Large intestine (tissue), 3 donors: ENCODE data around the gene USP25. TPM values are rescaled to one million over a fixed set of nuclear protein-coding genes. Genes with fewer than 3 reads are reported as not detected.
A peak's percentile ranks its signal among the peaks of the same experiment; 100 is the strongest.

Experiments used
- DNase-seq, 2 donors: peaks; one replicate each; pipeline versions ENCODE4 v3.0.0 to v3.0.0-alpha.2; 2013
- H3K27ac ChIP-seq: one replicate; pipeline ENCODE4 v1.5.1; 2013; ENCODE audit warnings: low read length
- H3K27me3 ChIP-seq: 2 replicates; pipeline ENCODE4 v1.6.1; 2013; ENCODE audit warnings: low read length; ENCODE audit not compliant: control insufficient read depth, insufficient read depth
- H3K36me3 ChIP-seq: 2 replicates; pipeline ENCODE4 v1.6.1; 2013; ENCODE audit warnings: low read length; ENCODE audit not compliant: control insufficient read depth, insufficient read depth
- H3K4me1 ChIP-seq: one replicate; pipeline ENCODE4 v1.6.1; 2013; ENCODE audit warnings: low read length; ENCODE audit not compliant: control insufficient read depth, insufficient read depth
- H3K4me3 ChIP-seq: one replicate; pipeline ENCODE4 v1.5.1; 2013; ENCODE audit warnings: low read length
- H3K9me3 ChIP-seq: one replicate; pipeline ENCODE4 v1.6.1; 2013; ENCODE audit warnings: mild to moderate bottlenecking, low read depth, low read length, moderate library complexity; ENCODE audit not compliant: control insufficient read depth
- WGBS: methylation state at CpG from one replicate; pipeline ENCODE4 v1.1.5; 2013; ENCODE audit warnings: low lambda C conversion rate; ENCODE audit not compliant: insufficient coverage; 5-methylcytosine and 5-hydroxymethylcytosine counted together
- polyA plus RNA-seq: library from polyadenylated mRNA; unstranded; fragments of 120-200 nt; gene quantifications from one replicate; pipeline ENCODE4 v1.2.1, GENCODE V29; 2013

The USP25 gene
- polyA plus RNA-seq, 1 donor: 24.9 TPM

DNA sequence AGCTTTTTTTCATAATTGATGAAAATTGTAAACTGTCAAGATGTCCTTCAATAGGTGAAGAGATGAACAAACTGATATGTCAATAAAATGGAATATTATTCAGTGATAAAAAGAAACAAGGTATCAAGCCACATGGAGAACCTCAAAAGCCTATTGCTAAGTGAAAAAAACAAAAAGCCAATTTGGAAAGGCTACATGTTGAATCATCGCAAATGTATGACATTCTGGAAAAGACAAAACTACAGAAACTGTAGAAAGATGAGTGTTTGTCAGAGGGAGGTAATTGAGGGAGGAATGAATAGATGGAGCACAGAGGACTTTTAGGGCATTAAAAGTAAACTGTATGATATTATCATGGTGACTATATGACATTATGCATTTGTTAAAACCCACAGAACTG, 34.5 kb upstream of the USP25 start:
- WGBS: 100% methylated on average over 1 of the region's 1 CpG
- no peaks in the 10 kb centered on the region for H3K27me3 ChIP-seq
- H3K4me3 ChIP-seq: no peak overlapping the region
- no peaks in the 10 kb centered on the region for H3K36me3 ChIP-seq
- no peaks in the 10 kb centered on the region for H3K9me3 ChIP-seq
- no peak overlapping the region for H3K27ac ChIP-seq
- no peak for DNase-seq
- H3K4me1 ChIP-seq: no peaks in the 10 kb centered on the region

DNA sequence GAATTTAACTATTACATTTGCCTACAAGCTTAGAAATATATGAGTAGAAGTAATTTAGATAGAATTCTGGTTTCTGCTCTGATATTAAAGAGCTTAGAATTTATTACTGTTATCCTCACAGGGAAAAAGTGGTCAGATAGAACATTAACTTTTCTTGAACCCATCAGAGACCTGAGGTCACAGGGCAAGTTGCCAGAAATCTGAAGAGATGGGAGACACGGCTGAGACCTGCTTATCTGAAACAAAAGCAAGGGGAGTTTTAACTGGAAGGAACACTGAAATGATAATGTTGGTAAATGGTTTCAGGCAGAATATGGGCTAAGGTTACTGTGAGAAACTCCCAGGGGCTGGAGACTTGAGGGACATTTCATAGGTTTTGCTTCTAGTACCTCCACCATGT, 28.0 kb upstream of the USP25 start:
- Histone ChIP-seq H3K27ac (no peak overlapping the region), H3K4me1 (no peaks in the 10 kb centered on the region), H3K4me3 (no peak overlapping the region), H3K9me3 (no peaks in the 10 kb centered on the region), H3K36me3 (no peaks in the 10 kb centered on the region), H3K27me3 (no peaks in the 10 kb centered on the region)
- DNase-seq: no peak
- no CpG with 5 or more reads among the region's 1 CpG for WGBS

DNA sequence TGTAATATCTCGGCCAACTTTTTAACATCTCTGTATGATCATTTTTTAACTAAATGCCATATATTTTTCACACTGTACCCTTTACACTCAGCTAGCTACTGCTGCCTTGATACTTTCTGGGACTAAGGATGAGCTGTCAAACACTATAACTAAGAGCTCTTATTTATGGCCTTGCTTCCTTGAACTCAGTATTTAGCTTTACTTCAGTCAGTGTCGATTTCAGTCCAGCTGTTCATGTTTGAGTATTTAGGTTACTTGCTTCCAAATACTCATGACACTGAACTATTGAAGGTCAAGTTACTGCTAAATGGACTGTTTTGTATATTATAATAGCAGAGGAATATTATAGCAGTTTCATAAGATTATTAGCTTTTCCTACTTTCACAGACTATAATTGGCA, 25.9 kb upstream of the USP25 start:
- WGBS: 80% methylated on average over 1 of the region's 2 CpGs
- DNase-seq: no peak
- no peaks in the 10 kb centered on the region for H3K9me3 ChIP-seq
- no peaks in the 10 kb centered on the region for H3K4me1 ChIP-seq
- no peaks in the 10 kb centered on the region for H3K27me3 ChIP-seq
- H3K36me3 ChIP-seq: no peaks in the 10 kb centered on the region
- no peak overlapping the region for H3K4me3 ChIP-seq
- no peak overlapping the region for H3K27ac ChIP-seq

DNA sequence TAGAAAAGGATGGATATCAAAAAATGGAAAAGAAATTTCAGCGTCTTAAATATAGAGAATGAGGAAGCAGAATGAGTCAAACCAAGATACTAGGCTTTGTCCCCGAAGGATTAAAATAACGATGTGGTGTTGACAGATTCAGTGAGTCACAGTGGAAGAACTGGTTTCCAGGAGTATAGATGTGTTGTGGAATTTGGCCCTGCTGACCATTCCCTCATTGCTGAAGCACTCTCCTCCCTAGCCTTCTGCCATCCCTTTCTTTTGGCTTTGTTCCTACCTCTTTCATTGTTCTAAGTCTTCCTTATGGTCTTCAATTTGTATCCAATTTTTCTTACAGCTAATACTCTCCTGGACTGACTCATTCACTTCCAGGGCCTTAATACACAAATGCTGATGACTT, 23.1 kb upstream of the USP25 start:
- WGBS: 53% methylated on average over 3 of the region's 3 CpGs
- Histone ChIP-seq H3K36me3 (no peaks in the 10 kb centered on the region), H3K9me3 (no peaks in the 10 kb centered on the region), H3K4me1 (no peaks in the 10 kb centered on the region), H3K27ac (no peak overlapping the region), H3K27me3 (no peaks in the 10 kb centered on the region), H3K4me3 (no peak overlapping the region)
- DNase-seq: peak; percentile 23 to 60

DNA sequence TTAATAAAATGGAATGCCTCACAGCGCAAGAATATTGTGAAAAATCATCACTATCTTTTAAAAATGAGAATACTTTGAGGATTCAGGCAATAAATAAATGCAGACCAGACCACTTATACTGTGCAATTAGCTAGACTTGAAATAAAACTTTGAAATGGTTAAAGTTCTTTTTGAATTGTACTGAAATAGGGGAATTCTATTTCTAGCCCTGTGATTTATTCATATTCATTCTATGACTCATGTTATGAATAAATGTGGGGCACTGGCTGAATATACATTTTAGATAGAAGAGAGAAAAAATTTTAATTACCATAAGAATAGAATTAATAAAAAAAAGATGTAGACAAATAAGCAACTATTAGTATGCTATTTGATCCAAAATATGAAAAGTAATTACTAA, 16.4 kb upstream of the USP25 start:
- DNase-seq: no peak
- no peaks in the 10 kb centered on the region for H3K36me3 ChIP-seq
- 88% methylated on average over 1 of the region's 1 CpG for WGBS
- H3K27ac ChIP-seq: no peak overlapping the region
- no peaks in the 10 kb centered on the region for H3K4me1 ChIP-seq
- no peak overlapping the region for H3K4me3 ChIP-seq
- no peaks in the 10 kb centered on the region for H3K9me3 ChIP-seq
- no peaks in the 10 kb centered on the region for H3K27me3 ChIP-seq

DNA sequence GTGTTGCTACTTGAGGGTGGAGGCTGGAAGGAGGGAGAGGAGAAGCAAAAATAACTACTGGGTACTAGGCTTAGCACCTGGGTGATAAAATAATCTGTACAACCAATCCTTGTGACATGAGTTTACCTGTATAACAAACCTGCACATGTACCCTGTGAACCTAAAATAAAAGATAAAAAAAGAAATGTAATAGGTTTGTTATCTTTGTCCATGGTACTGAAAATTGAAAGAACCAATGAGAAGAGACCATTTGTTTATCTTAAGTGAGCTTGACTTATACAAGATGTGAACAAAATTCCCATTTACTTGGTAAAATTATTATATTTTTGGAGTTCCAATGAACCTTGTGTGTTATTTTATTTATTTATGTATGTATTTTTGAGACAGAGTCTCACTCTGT, 11.1 kb upstream of the USP25 start:
- Histone ChIP-seq H3K4me1 (no peaks in the 10 kb centered on the region), H3K9me3 (no peaks in the 10 kb centered on the region), H3K27me3 (no peaks in the 10 kb centered on the region), H3K4me3 (no peak overlapping the region), H3K27ac (no peak overlapping the region), H3K36me3 (no peaks in the 10 kb centered on the region)
- no peak for DNase-seq

DNA sequence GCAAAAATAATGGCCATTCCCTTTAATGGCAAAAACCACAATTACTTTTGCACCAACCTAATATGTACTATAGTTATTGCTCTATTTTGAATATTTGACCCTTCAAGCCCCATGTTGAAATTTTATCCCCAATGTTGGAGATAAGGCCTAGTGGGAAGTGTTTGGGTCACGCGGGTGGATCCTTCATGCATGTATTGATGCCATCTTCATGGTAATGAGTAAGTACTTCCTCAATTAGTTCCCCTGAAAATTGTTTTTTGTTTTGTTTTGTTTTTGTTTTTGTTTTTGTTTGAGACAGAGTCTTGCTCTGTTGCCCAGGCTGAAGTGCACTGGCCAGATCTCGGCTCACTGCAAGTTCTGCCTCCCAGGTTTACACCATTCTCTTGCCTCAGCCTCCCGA, 9.8 kb upstream of the USP25 start:
- WGBS: no CpG with 5 or more reads among the region's 4 CpGs
- H3K27me3 ChIP-seq: no peaks in the 10 kb centered on the region
- no peak overlapping the region for H3K27ac ChIP-seq
- no peak overlapping the region for H3K4me3 ChIP-seq
- no peak for DNase-seq
- H3K36me3 ChIP-seq: no peaks in the 10 kb centered on the region
- H3K4me1 ChIP-seq: no peaks in the 10 kb centered on the region
- H3K9me3 ChIP-seq: no peaks in the 10 kb centered on the region

DNA sequence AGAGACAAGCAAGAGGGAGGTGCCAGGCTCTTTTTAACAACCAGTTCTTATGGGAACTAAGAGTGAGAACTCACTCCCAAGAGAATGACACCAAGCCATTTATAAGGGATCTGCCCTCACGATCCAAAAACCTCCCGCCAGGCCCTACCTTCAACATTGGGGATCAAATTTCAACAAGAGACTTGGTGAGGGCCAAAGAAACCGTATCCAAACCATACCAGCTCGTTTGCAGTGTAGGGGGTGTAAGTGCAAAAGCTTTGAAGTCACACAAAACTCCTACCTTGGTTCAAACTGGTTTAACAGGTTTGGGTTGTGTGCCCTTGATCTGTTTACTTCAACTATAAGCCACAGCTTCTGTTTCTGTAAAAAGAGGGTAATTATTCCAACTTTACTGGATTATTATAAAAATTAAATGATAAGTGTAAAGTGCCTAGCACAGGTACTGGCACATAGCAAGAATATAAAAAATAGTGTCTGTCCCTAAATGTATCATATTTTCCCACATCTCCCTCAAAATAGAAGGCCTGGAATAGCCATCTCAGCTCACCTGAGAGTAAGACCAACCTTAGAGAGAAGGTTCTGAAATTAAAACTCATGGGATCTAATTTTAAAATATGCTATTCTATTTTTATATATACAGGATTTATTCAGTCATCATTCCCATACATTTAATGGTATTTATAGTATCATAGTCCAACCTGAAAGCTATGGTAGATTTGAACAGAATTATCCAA, 7.0 kb upstream of the USP25 start:
- Histone ChIP-seq H3K27me3 (no peaks in the 10 kb centered on the region), H3K27ac (no peak overlapping the region), H3K9me3 (no peaks in the 10 kb centered on the region), H3K36me3 (no peaks in the 10 kb centered on the region), H3K4me3 (no peak overlapping the region), H3K4me1 (no peaks in the 10 kb centered on the region)
- peak in 1 of 2 donors; percentile 23 for DNase-seq
- 20% methylated on average over 2 of the region's 4 CpGs for WGBS

DNA sequence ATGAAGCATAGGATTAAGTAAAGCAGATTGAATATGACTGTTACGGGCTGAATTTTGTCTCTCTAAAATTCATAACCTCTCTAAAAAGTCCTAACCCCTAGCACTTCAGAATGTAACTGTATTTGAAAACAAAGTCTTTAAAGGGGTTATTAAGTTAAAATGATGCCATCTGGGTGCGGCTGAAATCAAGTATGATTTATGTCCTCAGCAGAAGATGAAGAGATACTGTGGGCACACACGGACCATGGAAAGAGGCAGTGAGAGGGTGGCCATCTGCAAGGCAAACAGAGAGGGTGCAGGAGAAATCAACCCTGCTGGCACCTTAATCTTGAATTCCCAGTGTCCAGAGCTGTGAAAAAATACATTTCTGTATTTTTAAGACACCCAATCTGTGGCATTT, 3.8 kb upstream of the USP25 start:
- no peak for DNase-seq
- H3K36me3 ChIP-seq: no peaks in the 10 kb centered on the region
- no peaks in the 10 kb centered on the region for H3K9me3 ChIP-seq
- no peaks in the 10 kb centered on the region for H3K4me1 ChIP-seq
- H3K27ac ChIP-seq: no peak overlapping the region
- H3K27me3 ChIP-seq: no peaks in the 10 kb centered on the region
- WGBS: 100% methylated on average over 2 of the region's 3 CpGs
- no peak overlapping the region for H3K4me3 ChIP-seq

DNA sequence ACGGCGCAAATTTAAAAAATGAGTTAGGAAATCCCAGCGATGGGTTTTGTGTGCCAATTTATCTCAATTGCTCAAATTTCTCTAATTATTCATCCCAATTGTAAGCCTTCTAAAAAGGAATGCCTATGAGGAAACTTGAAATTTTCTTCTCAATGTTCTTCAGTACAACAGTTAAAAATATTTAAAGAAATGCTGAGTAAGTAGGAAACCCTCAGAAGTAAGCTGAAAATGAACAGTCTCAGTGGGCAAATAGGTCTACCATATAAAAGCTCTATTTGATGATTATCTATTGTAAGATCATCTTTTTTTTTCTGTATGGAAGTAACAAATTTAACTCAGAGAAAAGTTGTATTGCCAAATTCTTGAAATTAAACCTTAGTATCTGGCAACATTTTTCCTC, 1.7 kb upstream of the USP25 start:
- 95% methylated on average over 3 of the region's 3 CpGs for WGBS
- no peak overlapping the region for H3K27ac ChIP-seq
- H3K36me3 ChIP-seq: no peaks in the 10 kb centered on the region
- H3K4me1 ChIP-seq: peaks cover 8% of the 10 kb centered on the region
- H3K4me3 ChIP-seq: no peak overlapping the region
- DNase-seq: no peak
- no peaks in the 10 kb centered on the region for H3K9me3 ChIP-seq
- H3K27me3 ChIP-seq: no peaks in the 10 kb centered on the region

DNA sequence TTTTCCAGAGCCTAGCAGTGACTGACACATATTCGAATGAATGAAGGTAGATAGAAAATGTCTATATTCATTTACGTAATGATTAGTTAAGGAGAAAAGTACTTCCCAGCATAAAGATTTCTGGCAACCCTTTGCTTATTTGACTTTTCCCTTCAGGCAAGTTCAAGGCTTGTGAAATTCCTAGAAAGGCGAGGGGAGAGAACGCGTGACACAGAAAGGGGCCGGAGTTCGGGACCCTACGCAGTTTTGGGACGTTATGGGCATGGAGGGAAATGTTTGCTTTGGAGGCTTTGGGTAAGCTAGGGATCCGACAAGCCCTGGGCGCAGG, 472 bp upstream of the USP25 start:
- 10% methylated on average over 2 of the region's 11 CpGs for WGBS
- Histone ChIP-seq H3K4me1 (peaks cover 8% of the 10 kb centered on the region), H3K27ac (peak overlapping the region; percentile 61), H3K4me3 (peak overlapping the region; percentile 40), H3K36me3 (no peaks in the 10 kb centered on the region), H3K9me3 (no peaks in the 10 kb centered on the region), H3K27me3 (no peaks in the 10 kb centered on the region)
- DNase-seq: no peak
